ENCODE data around the gene TNFAIP6.

The TNFAIP6 gene

DNA sequence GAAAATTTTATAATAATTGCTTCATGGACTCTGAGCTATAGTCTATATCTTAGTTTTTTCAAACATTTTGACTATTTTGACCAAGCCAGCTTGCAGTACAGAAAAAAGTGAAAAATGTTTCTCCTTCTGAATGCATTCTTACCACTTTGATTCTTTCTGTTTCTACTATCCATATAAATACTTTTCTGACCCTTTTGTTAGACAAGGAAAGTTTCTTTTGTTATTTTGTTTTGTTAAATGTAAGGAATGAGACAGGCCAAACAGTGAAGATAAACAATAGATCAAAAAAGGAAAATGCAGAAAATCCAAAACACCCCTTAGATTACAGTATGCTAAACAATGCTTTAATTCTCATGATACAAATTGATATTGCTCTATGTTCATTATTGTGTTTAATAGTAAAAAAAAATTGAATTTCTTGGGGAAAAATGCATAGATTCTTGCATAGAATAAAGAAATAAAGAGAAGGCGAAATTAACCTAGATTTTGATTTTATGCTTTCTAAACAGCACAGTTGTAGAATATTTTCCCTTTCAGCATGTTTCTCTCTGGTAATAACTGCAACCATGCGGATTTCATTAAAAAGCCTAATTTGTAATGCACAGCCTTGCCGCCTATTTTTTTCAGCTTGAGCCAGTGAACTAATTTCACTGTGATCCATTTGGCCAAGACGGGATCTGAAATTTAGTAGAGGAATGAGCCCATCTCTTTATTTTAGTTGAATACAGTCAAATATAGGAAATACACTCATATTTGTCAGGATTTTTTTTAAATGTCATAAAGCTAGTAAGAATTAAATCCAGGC is 976 bp downstream of the TNFAIP6 start:
- Histone ChIP-seq H3K4me3 (ENCODE audit: low read depth in 1 of 5, low read length in 5 of 5) (peak overlapping the region; percentile 17 to 62 (median 55)), H3K27ac (ENCODE audit: low read depth, low read length) (no peak overlapping the region)

DNA sequence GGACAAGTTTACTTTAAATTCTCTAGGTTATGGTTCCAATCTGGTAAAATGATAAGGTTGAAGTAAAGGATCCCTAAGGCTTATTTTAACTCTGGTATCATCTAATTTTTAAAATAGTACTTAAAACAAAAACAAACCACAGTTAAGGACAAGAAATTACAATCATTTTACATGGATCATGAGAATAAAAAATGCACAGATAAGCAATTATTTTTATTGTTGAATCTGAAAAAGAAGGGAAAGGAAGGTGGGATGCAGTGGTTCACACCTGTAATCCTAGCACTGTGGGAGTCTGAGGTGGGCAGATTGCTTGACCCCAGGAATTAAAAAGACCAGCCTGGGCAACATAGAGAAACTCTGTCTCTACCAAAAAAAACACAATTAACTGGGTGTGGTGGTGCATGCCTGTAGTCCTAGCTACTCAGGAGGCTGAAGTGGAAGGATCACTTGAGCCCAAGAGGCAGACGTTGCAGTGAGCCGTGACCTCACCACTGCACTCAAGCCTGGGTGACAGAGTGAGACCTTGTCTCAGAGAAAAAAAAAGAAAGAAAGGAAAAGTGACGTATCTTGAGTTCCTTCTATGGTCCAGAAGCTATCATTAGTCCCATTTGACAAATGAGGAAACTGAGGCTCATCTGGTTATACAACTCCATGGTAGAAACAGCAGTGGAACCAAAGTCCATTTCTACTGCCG is 2.5 kb downstream of the TNFAIP6 start:
- Histone ChIP-seq H3K4me1 (ENCODE audit: control insufficient read depth in 5 of 5, insufficient read depth in 5 of 5, low read length in 5 of 5) (peaks cover 0 to 13% (median 1%) of the 10 kb centered on the region in 5 donors), H3K27me3 (ENCODE audit: control insufficient read depth in 5 of 5, insufficient read depth in 4 of 5, low read length in 5 of 5) (no peaks in the 10 kb centered on the region), H3K36me3 (ENCODE audit: control insufficient read depth in 5 of 5, insufficient read depth in 5 of 5, low read length in 5 of 5) (no peaks in the 10 kb centered on the region), H3K9ac (ENCODE audit: low read length in 5 of 5) (no peak overlapping the region), H3K4me3 (ENCODE audit: low read depth in 1 of 5, low read length in 5 of 5) (peak overlapping the region in 1 of 5 donors; percentile 42), H3K27ac (ENCODE audit: low read depth, low read length) (no peak overlapping the region), H3K9me3 (ENCODE audit: control insufficient read depth in 5 of 5, low read length in 5 of 5) (no peaks in the 10 kb centered on the region)

More for the DNA sequence above, 976 bp downstream of the TNFAIP6 start:
- no peaks in the 10 kb centered on the region for H3K36me3 ChIP-seq (ENCODE audit: control insufficient read depth in 5 of 5, insufficient read depth in 5 of 5, low read length in 5 of 5)
- H3K9ac ChIP-seq (ENCODE audit: low read length in 5 of 5): peak overlapping the region in 3 of 5 donors; percentile 41 to 70 (median 63)
- H3K27me3 ChIP-seq (ENCODE audit: control insufficient read depth in 5 of 5, insufficient read depth in 4 of 5, low read length in 5 of 5): no peaks in the 10 kb centered on the region
- no peaks in the 10 kb centered on the region for H3K9me3 ChIP-seq (ENCODE audit: control insufficient read depth in 5 of 5, low read length in 5 of 5)
- peaks cover 0 to 10% (median 0%) of the 10 kb centered on the region in 5 donors for H3K4me1 ChIP-seq (ENCODE audit: control insufficient read depth in 5 of 5, insufficient read depth in 5 of 5, low read length in 5 of 5)

DNA sequence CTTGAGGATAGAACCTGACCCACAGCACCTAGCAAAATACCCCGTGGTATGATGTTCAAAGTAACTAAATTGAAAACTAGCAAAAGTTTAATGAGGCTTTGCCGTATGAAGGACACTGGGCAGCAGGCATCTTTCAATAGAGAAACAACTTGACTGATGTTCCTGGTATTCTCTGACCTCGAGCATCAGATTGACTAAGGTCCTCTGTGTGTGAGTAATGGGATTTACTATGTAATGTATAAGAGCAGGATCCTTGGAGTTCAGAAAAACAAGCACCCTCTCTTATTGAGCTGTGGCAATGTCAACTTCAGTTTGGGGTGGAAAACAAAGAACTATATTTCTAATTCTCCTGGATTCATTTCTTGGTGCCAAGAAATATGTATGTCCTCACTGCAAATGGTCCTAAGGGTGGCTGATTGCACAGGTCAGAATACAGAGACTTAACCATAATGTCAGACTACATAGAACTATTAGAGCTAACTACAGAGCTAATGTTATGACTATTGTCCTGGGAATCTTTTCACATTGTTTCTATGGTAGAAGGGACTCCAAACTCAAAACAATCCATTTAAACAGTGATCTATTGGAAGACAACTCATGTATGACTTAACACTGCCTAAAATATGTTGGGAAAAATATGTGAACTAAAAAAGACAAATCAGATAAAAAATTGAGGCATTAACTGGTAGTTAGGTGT is 4.4 kb downstream of the TNFAIP6 start:
- Histone ChIP-seq H3K27ac (ENCODE audit: low read depth, low read length) (no peak overlapping the region), H3K27me3 (ENCODE audit: control insufficient read depth in 5 of 5, insufficient read depth in 4 of 5, low read length in 5 of 5) (no peaks in the 10 kb centered on the region), H3K9ac (ENCODE audit: low read length in 5 of 5) (no peak overlapping the region), H3K36me3 (ENCODE audit: control insufficient read depth in 5 of 5, insufficient read depth in 5 of 5, low read length in 5 of 5) (no peaks in the 10 kb centered on the region), H3K9me3 (ENCODE audit: control insufficient read depth in 5 of 5, low read length in 5 of 5) (no peaks in the 10 kb centered on the region), H3K4me1 (ENCODE audit: control insufficient read depth in 5 of 5, insufficient read depth in 5 of 5, low read length in 5 of 5) (peaks cover 0 to 11% (median 1%) of the 10 kb centered on the region in 5 donors), H3K4me3 (ENCODE audit: low read depth in 1 of 5, low read length in 5 of 5) (no peak overlapping the region)

DNA sequence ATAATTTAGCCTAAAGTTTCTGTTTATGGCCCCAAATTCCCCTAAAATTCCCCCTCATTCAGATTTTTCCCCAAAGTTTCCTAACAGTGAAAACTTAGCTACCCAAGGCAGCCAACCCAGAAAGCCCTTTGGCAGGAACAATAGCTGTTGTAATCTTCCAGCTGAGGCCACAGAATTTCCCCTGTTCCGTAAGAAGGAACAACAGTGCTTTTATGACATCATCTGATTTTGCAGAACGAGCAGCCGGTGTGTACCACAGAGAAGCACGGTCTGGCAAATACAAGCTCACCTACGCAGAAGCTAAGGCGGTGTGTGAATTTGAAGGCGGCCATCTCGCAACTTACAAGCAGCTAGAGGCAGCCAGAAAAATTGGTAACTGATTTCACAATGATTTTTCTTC is 6.3 kb downstream of the TNFAIP6 start:
- H3K27ac ChIP-seq (ENCODE audit: low read depth, low read length): no peak overlapping the region
- H3K36me3 ChIP-seq (ENCODE audit: control insufficient read depth in 5 of 5, insufficient read depth in 5 of 5, low read length in 5 of 5): peaks cover 0 to 4% (median 0%) of the 10 kb centered on the region in 5 donors
- no peaks in the 10 kb centered on the region for H3K9me3 ChIP-seq (ENCODE audit: control insufficient read depth in 5 of 5, low read length in 5 of 5)
- peaks cover 0 to 4% (median 1%) of the 10 kb centered on the region in 5 donors for H3K4me1 ChIP-seq (ENCODE audit: control insufficient read depth in 5 of 5, insufficient read depth in 5 of 5, low read length in 5 of 5)
- no peaks in the 10 kb centered on the region for H3K27me3 ChIP-seq (ENCODE audit: control insufficient read depth in 5 of 5, insufficient read depth in 4 of 5, low read length in 5 of 5)
- H3K9ac ChIP-seq (ENCODE audit: low read length in 5 of 5): peak overlapping the region in 1 of 5 donors; percentile 74
- peak overlapping the region in 4 of 5 donors; percentile 14 to 37 (median 35) for H3K4me3 ChIP-seq (ENCODE audit: low read depth in 1 of 5, low read length in 5 of 5)

DNA sequence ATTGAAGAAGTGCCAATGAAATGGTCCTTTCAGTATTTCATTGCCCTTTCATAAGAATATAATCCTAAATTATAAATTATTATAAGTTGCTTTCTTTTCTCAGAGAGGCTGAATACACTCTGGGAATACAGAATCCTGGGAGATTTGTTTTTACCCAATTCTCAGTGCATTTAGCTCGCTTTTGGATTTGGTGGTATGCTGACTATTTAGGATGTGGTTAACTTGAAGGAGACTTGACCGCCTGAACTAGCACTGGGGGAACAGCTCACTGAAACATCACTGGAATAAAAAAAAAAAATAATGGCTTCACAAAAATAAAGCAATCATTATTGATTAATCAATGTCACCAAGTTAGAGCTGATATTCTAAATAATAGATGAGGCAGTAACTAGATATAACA is 10.2 kb downstream of the TNFAIP6 start:
- no peaks in the 10 kb centered on the region for H3K27me3 ChIP-seq (ENCODE audit: control insufficient read depth in 5 of 5, insufficient read depth in 4 of 5, low read length in 5 of 5)
- peaks cover 0 to 4% (median 1%) of the 10 kb centered on the region in 5 donors for H3K4me1 ChIP-seq (ENCODE audit: control insufficient read depth in 5 of 5, insufficient read depth in 5 of 5, low read length in 5 of 5)
- H3K4me3 ChIP-seq (ENCODE audit: low read depth in 1 of 5, low read length in 5 of 5): no peak overlapping the region
- H3K36me3 ChIP-seq (ENCODE audit: control insufficient read depth in 5 of 5, insufficient read depth in 5 of 5, low read length in 5 of 5): peaks cover 0 to 6% (median 3%) of the 10 kb centered on the region in 5 donors
- no peaks in the 10 kb centered on the region for H3K9me3 ChIP-seq (ENCODE audit: control insufficient read depth in 5 of 5, low read length in 5 of 5)
- no peak overlapping the region for H3K27ac ChIP-seq (ENCODE audit: low read depth, low read length)
- H3K9ac ChIP-seq (ENCODE audit: low read length in 5 of 5): no peak overlapping the region

DNA sequence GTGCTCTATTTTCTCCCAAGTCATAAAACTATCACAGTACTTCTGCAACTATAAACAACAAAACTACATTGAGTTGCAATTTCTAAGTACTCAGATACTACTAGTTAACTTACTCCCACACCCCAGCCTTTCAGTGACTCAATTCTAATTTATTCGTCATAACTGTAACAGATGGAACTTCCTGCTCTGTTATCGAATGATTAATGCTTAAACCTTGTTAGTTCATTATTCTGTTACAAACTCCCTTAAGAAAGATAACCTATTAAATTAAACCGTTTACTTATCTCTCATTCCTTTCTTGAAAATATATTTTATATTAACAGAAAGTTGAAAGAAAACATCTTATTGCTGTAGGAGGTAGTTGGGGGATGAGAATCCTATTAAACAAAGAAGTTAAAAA is 17.0 kb downstream of the TNFAIP6 start:
- H3K27ac ChIP-seq (ENCODE audit: low read depth, low read length): no peak overlapping the region

DNA sequence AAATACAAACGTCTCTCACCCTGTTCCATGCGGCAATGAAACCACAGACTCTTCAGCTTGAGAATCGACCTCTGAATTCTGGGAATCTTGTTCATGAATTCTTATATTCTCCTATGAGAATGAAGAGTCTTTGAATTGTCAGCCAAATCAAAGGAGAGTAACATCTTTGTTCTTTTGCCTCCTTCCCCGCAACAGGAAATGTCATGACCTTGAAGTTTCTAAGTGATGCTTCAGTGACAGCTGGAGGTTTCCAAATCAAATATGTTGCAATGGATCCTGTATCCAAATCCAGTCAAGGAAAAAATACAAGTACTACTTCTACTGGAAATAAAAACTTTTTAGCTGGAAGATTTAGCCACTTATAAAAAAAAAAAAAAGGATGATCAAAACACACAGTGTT is 21.8 kb downstream of the TNFAIP6 start:
- Histone ChIP-seq H3K4me1 (ENCODE audit: control insufficient read depth in 5 of 5, insufficient read depth in 5 of 5, low read length in 5 of 5) (peaks cover 0 to 4% (median 0%) of the 10 kb centered on the region in 5 donors), H3K27me3 (ENCODE audit: control insufficient read depth in 5 of 5, insufficient read depth in 4 of 5, low read length in 5 of 5) (no peaks in the 10 kb centered on the region), H3K27ac (ENCODE audit: low read depth, low read length) (no peak overlapping the region), H3K9ac (ENCODE audit: low read length in 5 of 5) (no peak overlapping the region), H3K36me3 (ENCODE audit: control insufficient read depth in 5 of 5, insufficient read depth in 5 of 5, low read length in 5 of 5) (no peaks in the 10 kb centered on the region), H3K4me3 (ENCODE audit: low read depth in 1 of 5, low read length in 5 of 5) (no peak overlapping the region), H3K9me3 (ENCODE audit: control insufficient read depth in 5 of 5, low read length in 5 of 5) (no peaks in the 10 kb centered on the region)

More for the DNA sequence above, 17.0 kb downstream of the TNFAIP6 start:
- Histone ChIP-seq H3K9ac (ENCODE audit: low read length in 5 of 5) (no peak overlapping the region), H3K36me3 (ENCODE audit: control insufficient read depth in 5 of 5, insufficient read depth in 5 of 5, low read length in 5 of 5) (peaks cover 0 to 4% (median 2%) of the 10 kb centered on the region in 5 donors), H3K4me1 (ENCODE audit: control insufficient read depth in 5 of 5, insufficient read depth in 5 of 5, low read length in 5 of 5) (no peaks in the 10 kb centered on the region), H3K27me3 (ENCODE audit: control insufficient read depth in 5 of 5, insufficient read depth in 4 of 5, low read length in 5 of 5) (no peaks in the 10 kb centered on the region), H3K4me3 (ENCODE audit: low read depth in 1 of 5, low read length in 5 of 5) (no peak overlapping the region), H3K9me3 (ENCODE audit: control insufficient read depth in 5 of 5, low read length in 5 of 5) (no peaks in the 10 kb centered on the region)

DNA sequence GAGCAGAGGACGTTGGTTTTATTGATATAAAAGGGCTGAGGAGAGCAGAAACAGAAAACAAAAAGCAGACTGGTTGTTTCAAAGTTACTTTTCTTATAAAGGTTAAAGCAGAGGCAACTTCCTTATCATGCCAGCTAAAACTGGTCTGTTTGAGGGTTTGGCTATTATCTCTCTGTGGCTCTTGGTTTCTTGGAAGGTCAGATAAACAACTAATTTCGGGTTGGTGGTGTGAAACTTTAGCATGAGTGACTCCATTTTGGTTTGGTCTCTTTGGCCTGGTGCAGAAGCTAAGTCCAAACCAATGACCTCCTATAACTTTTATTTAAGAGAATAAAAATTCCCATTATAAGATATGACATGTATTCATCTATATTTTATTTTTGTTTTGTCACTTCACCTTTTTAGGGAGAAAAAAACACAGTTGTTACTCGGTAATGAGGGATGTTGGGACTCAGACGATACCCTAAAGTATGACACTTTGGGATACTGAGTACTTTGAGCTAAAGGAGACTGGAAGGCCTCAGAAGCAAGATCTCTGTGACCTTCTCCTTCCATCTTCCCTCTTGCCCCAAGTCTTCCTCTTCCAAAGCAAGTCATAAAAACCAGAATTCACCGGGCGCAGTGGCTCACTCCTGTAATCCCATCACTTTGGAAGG is 23.3 kb downstream of the TNFAIP6 start:
- Histone ChIP-seq H3K9ac (ENCODE audit: low read length in 5 of 5) (no peak overlapping the region), H3K36me3 (ENCODE audit: control insufficient read depth in 5 of 5, insufficient read depth in 5 of 5, low read length in 5 of 5) (no peaks in the 10 kb centered on the region), H3K9me3 (ENCODE audit: control insufficient read depth in 5 of 5, low read length in 5 of 5) (no peaks in the 10 kb centered on the region), H3K27ac (ENCODE audit: low read depth, low read length) (no peak overlapping the region), H3K27me3 (ENCODE audit: control insufficient read depth in 5 of 5, insufficient read depth in 4 of 5, low read length in 5 of 5) (no peaks in the 10 kb centered on the region), H3K4me1 (ENCODE audit: control insufficient read depth in 5 of 5, insufficient read depth in 5 of 5, low read length in 5 of 5) (peaks cover 0 to 4% (median 0%) of the 10 kb centered on the region in 5 donors), H3K4me3 (ENCODE audit: low read depth in 1 of 5, low read length in 5 of 5) (no peak overlapping the region)

DNA sequence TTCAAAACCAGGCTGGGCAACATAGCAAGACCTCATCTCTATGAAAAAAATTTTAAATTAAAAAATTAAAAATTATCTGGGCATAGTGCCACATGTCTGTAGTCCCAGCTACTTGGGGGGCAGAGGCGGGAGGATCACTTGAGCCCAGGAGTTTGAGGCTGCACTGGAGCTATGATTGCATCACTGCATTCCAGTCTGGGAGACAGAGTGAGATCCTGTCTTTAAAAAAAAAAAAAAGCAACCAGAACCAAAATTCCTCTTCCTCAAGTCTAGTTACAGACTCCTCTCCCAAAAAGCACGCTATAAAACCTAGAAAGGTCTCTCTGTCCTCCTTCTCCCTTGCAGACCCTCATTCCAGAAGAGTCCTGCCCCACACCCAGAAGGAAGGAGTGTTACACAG is 23.9 kb downstream of the TNFAIP6 start:
- Histone ChIP-seq H3K27ac (ENCODE audit: low read depth, low read length) (no peak overlapping the region), H3K9ac (ENCODE audit: low read length in 5 of 5) (no peak overlapping the region), H3K27me3 (ENCODE audit: control insufficient read depth in 5 of 5, insufficient read depth in 4 of 5, low read length in 5 of 5) (no peaks in the 10 kb centered on the region), H3K4me1 (ENCODE audit: control insufficient read depth in 5 of 5, insufficient read depth in 5 of 5, low read length in 5 of 5) (peaks cover 0 to 4% (median 0%) of the 10 kb centered on the region in 5 donors), H3K4me3 (ENCODE audit: low read depth in 1 of 5, low read length in 5 of 5) (no peak overlapping the region), H3K36me3 (ENCODE audit: control insufficient read depth in 5 of 5, insufficient read depth in 5 of 5, low read length in 5 of 5) (no peaks in the 10 kb centered on the region), H3K9me3 (ENCODE audit: control insufficient read depth in 5 of 5, low read length in 5 of 5) (no peaks in the 10 kb centered on the region)

Measured in subcutaneous abdominal adipose tissue (tissue), 5 donors.